HG03469 (cell line): ENCODE data around the gene NCOR1.
"Not testable (repeated sequence)": the region's sequence is repeated elsewhere in the genome, so short reads cannot be mapped to it uniquely, and the experiment has no call there.

Experiments
- ATAC-seq: cut with Tn5 transposase; IDR thresholded peaks from one replicate; pipeline ENCODE4 v1.9.1; 2021; ENCODE audit warnings: mild to moderate bottlenecking, moderate library complexity, moderate number of reproducible peaks; ENCODE audit not compliant: unreplicated experiment

Gene NCOR1

DNA sequence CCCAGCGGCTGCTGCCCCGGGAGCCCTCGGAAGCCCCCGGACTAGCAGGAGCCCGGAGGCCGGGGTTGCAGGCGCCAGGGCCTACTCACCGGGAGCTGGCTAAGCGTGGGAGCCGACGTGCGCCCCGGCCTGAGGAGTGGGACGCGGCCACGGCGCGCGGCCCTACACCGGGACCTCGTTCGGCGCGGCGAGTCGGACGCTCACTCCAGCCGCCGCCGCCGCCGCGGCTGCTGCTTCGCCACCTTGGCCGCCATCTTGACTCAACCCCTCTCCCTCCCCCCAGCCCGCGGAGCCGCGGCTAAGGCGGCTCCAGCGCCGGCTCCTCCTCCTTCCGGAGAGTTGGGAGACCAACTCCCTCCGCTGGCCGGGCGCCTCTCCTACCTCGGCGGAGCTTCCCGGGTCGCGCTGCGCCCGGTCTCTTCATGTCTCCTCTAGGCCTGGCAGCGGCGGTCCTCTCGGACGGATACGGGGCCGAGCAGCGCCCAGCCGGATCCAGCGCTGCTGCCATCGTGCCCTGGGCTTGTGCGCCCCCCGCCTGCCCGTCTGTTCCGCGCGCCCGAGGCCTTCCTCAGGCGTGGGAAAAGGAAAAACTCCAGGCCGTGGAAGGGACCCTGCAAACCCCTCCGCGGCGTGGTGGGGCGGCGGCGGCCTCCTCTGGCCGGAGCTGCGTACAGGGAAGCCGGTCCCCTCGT is at the start of gene NCOR1:
Gene NCOR1 (minus strand): TSS at position 262 of the 692 bp plus-strand sequence. CDS start 20,965 bp downstream, outside the sequence.
- ATAC-seq, result peak; percentile 41

DNA sequence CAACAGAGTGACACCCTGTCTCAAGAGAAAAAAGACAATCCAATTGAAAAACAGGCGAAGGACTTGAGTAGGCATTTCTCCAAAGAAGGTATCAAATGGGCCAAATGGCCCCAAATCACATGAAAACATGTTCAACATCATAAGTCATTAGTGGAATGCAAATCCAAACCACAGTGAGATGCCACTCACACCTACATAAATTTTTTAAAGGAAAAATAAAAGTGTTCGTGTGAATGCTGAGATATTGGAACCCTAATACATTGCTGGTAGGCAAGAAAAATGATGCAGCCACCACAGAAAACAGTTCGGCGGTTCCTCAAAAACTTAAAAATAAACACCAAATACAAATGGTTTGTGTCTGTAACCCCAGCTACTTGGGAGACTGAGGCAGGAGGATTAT is 46.9 kb upstream of the NCOR1 start:
- no peak for ATAC-seq

DNA sequence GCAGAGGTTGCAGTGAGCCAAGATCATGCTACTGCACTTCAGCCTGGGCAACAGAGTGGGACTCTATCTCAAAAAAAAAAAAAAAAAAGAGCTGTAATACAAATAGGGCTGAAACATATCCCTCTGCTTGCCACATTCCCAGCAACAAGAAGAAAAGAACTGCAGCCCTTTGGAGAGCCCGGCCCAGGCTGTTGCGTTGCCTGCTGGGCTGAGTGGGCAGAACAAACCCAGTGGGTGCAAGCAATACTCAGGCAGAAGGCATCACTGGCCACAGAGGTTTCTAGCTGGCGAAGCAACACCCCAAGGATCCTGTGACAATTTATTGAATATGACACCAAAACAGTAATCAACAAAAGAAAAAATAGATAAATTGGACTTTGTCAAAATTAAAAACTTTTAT is 45.7 kb upstream of the NCOR1 start:
- no peak for ATAC-seq

DNA sequence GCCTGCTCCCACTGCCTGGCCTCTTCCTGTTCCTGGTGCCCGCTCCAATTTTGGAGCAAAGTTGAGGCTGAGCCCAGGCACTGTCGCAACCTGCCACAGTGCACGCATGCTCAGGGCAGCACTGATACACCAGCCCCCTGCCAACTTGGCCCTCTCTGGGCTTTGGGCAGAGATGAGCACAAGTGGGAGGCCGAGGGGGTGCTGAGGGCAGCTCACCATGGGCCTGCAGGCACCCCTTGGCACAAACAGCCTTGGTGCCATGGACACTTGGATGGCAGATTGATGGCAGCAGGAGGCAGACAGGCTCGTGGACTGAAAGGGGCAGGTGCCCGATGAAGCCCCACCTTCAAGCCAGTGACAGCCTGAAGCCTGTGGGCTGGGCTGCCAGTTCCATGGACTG is 44.6 kb upstream of the NCOR1 start:
- no peak for ATAC-seq

DNA sequence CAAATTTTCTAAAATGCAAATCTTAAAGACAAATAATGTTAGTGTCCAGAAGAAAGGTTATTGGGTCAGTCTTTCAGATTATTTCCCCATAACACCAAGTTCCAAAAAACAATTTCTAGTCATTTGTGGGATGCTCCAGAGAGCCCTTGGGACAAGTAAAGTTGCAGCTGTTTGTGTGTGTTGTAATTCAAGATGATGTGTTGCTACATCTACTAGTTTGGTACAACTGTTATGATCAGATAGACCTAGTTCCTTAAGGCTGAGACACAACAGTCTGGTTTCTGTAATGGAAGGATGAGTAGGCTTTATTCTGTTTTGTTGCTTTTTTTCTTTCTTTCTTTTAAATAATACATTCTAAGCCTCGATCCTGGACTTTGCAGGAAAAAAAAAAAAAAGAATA is 43.6 kb upstream of the NCOR1 start:
- ATAC-seq, result no peak

DNA sequence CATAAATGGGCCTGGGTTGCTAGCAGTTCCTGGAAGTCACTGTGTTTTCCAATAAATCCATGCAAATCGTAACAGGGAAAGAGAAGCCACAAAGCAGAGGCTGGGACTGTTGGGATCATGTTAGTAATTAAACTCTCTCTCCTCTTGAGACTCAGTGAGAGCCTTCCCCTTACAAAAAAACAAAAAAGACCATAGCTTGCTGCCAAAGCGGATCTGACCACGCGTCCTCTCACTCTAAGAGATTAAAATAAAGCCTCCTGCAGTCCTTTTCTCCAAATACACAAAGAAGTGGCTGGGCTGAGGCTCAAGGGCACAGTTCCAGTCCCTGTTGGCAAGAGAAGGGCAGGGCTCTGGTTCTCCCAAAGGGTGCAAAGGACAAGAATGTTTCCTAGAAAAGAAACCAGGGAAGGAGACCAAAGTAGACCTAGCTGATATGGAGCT is 40.2 kb upstream of the NCOR1 start:
- ATAC-seq, result no peak

DNA sequence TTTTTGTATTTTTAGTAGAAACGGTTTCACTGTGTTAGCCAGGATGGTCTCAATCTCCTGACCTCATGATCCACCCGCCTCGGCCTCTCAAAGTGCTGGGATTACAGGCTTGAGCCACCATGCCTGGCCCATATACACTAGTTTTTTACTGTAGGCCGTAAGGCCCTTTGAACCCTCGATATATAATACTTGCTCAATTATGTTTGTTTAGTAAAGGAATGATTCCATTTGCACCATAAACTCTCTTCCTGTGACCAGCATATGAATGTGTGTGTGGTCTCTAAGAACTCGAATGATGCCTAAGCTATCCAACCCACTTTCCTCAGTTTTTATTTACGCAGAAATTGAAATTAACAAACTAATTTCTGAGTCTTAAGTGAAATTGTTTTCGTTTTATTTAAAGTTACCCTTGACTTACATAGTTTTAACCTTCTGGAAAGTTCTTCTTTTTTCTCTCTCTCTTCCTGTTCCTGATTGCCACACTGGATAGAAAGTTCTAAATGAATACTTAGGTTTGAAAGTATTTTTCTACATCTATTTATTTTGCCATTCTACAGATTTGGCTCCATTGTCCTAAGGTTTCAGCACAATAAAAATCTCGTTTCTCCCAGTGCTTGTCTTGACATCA is 39.6 kb upstream of the NCOR1 start:
- ATAC-seq, result no peak

DNA sequence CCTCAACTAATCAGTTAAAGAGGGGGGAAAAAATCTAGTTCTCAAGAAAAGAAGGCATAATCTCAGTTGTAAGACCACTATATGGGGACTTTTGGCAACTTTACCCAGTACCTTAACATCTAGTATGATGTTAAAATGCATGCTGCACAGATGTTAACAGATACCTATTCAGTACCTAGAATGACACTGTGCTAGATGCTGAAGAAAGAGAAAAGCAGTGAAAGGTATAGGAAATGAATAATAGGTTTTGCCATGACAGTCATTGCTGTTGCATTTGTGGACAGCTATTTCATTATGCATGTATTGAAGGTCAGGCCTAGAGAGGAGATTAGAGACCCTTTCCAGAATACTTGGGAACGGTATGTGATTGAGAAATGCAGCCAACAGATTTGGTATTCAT is 36.2 kb upstream of the NCOR1 start:
- ATAC-seq, result no peak

DNA sequence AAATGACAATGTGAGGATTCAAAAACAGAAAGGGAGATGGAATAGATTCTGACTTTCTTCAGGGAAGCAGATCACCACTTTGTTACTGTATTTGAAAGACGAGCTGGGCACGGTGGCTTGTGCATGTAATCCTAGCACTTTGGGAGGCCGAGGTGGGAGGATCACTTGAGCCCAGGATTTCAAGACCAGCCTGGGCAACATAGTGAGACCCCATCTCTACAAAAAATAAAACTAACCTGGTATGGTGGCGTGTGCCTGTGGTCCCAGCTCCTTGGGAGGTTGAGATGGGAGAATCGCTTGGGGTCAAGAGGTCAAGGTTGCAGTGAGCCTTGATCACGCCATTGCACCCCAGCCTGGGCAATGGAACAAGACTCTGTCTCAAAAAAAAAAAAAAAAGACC is 35.7 kb upstream of the NCOR1 start:
- ATAC-seq, result no peak

DNA sequence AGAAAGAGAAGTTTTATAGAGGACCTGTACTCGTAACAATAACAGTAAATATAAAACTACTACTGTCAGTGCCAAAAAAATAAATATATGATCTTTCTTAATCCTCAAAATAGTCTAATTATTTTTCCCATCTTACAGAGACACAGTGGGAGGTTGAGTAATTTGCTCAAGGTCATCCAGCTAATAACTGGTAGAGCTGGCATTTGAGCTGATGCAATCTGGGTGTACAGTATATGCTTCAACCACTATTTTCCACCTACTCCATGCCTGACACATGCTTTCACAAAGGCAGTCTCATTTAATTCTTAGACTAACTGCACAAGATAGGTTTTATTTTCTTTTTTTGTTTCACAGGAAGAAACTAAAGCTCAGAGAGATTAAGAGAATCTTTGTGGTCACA is 35.3 kb upstream of the NCOR1 start:
- no peak for ATAC-seq

DNA sequence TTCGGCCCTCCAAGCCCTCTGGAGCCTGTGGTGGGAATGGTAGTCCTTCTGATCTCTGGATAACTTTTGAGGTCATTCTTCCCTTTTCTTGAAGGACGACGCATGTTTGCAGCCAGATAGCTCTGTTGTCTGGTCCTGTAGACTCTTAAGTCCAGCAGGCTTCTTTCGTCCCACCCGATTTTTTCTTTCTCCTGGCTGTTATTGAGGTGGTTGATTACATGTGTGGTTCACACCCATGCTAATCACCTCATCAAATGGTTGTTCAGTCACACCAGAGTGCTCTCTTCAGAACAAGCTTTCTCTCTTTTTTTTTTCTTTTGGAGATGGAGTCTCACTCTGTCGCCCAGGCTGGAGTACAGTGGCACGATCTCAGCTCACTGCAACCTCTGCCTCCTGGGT is 32.3 kb upstream of the NCOR1 start:
- ATAC-seq, result no peak

DNA sequence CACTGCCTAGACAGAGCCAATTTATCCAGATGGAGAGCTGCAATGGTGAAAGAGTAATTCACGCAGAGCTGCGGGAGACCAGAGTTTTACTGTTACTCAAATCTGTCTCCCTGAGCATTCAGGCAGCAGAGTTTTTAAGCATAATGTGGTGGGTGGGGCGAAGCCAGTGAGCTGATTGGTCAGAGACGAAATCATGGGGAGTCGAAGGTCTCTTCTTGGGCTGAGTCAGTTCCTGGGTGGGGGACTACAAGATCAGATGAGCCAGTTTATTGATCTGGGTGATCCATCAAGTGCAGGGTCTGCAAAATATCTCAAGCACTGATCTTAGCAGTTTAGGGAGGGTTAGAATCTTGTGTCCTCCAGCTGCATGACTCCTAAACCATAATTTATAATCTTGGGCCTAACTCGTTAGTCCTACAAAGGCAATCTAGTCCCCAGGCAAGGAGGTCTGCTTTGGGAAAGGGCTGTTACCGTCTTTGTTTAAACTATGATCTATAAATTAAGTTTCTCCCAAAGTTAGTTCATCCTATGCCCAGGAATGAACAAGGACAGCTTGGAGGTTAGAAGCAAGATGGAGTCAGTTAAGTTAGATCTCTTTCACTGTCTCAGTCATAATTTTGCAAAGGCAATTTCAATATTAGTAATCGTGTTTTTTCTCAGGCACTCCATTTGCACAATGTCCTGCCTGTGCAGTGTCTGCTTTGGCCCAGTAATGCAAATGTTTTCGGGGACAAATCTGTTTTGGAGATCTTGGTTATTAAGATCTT is 28.6 kb upstream of the NCOR1 start:
- ATAC-seq, result no peak

DNA sequence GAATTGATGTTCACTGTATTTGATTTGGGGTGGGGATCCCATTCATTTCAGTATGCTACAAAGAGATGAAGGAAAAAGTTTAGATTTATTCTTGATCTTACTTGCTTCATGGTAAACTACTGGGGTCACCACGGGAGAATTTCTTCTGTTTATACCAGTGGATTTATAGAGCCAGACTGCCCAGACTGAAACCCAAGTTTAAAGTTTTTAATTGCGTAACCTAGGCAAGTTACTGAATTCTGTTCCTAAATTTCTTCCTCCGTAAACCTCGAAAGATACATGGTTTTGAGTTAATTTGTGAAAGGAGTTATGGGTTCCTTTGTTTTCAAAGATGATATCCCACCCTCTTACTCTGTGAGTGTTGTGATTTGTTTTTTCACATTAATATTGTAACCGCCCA is 28.1 kb upstream of the NCOR1 start:
- ATAC-seq, result no peak

DNA sequence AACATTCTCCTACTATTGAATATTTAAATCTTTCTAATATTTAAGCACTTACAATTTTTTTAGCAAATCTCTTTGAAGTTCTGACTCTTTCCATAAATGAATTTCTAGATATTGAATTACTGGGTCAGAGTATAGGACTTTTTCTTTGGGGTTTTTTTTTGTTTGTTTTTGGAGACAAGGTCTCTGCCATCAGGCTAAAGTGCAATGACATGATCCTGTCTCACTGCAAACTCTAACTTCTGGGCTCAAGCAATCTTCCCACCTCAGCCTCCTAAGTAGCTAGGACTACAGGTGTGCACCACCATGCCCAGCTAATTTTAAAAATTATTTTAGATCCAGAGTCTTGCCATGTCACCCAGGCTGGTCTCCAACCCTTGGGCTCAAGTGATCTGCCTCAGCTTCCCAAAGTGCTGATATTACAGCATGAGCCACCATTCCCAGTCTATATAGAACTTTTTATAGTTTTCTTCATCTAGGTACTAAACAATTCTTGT is 26.6 kb upstream of the NCOR1 start:
- no peak for ATAC-seq

DNA sequence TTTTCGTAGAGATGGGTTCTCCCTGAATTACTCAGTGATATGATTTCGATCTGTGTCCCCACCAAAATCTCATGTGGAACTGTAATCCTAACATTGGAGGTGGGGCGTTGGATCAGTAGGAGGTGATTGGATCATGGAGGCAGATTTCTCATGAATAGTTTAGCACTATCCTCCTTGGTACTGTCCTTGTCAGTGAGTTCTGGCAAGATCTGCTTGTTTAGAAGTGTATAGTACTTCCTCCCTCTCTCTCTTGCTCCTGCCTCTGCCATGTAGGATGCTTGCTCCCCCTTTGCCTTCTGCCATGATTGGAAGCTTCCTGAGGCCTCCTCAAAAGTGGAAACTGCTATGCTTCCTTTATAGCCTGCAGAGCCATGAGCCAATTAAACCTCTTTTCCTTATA is 24.6 kb upstream of the NCOR1 start:
- no peak for ATAC-seq

DNA sequence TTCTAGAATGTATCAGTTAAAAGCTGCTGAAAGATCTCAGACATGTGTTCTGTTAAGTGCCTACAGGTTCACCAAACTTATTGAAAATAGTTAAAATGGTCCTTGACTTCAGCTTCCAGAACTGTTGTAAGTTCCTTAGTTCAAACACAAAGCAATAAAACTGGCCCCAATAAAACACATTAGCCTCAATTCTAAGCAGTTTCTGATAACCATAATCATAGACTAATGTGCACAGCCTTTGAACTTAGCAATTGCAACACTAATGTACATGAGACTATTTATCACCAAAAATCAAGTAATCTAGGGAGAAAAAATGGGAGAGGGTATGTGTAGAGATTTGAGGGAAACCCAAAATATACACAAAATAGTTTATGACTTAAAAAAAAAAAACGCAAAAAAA is 17.1 kb upstream of the NCOR1 start:
- ATAC-seq, result no peak

DNA sequence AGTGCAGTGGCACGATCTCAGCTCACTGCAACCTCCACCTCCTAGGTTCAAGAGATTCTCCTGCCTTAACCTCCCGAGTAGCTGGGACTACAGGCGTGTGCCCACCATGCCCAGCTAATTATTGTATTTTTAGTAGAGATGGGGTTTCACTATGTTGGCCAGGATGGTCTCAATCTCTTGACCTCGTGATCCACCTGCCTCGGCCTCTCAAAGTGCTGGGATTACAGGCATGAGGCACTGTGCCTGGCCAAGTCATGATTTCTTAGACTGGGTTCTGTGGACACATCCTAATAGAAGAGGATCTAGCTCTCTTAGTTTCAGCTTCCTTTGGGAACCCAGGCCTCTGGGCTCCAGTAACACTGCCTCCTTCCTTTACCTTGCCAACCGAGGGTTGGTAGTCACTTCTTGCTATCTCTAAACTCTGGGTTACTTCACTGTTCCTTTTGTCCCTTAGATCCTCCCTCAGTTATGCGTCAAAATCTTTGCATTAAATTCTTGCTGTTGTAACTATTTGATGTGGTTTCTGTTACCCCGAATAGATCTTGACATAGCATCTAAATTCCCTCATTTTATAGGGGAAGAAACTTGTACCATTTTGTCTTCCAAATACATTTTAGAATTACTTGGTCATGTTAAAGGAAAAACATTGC is 14.7 kb upstream of the NCOR1 start:
- not testable (repeated sequence) for ATAC-seq

DNA sequence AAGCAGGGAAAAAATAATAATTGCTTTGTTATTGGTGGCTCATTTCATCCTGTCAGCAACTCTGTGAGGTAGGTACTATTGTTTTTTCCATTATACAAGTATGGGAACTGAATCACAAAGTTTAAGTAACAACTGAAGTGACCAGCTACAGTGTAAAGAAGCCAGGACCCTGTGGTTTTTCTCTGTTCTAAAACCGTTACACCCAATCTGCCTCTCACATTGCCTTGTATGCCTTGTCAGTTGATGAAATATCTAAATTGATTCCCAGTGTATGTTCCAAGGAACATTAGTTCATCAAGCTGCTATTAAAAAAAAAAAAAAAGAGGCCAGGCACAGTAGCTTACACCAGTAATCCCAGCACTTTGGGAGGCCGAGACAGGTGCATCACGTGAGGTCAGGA is 7.1 kb upstream of the NCOR1 start:
- no peak for ATAC-seq

DNA sequence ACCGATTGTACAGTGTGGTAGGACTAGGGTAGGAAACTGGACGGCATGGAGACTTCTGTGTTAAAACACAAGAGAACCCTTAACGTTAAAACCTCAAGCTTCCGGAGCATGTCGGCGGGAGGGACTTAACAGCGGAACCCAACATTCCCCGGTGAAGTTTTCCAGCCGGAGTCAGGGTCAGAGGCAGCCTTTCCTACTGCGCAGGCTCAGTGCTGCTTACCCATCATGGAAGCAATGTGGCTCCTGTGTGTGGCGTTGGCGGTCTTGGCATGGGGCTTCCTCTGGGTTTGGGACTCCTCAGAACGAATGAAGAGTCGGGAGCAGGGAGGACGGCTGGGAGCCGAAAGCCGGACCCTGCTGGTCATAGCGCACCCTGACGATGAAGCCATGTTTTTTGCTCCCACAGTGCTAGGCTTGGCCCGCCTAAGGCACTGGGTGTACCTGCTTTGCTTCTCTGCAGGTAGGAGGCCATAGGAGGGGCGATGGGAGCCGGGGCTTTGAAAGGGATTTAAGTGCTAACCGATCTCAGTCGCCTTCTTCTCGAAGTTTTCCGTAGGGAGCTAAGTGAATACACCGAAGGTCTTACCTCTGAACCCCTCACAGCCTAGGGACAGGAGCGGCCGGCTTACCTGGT is 1.8 kb upstream of the NCOR1 start, which contains the start of gene PIGL:
Gene PIGL (plus strand): TSS at position 209 of the 634 bp plus-strand sequence. CDS start 17 bp downstream, at position 226.
- peak; percentile 36 for ATAC-seq

DNA sequence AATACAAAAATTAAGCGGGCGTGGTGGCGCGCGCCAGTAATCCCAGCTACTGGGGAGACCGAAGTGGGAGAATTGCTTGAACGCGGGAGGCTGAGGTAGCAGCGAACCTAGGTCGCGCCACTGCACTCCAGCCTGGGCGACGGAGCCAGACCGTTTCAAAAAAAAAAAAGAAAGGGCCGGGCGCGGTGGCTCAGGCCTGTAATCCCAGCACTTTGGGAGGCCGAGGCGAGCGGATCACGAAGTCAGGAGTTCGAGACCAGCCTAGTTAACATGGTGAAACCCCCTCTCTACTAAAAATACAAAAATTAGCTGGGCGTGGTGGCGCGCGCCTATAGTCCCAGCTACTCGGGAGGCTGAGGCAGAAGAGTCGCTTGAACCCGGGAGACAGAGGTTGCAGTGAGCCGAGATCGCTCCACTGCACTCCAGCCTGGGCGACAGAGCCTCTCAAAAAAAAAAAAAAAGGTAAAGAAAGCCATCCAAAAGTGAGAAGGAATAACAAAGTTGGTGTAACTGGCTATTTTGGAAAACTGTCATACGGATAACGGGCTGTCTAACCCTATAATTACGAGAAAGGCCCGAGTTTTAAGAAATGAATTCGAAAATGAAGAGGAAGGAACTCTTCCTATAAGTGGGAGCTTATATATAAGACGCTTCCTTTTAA is 1.1 kb upstream of the NCOR1 start:
- not testable (repeated sequence) for ATAC-seq
